Stimulated activated CD8-positive, alpha-beta memory T cell treated with anti-CD3 and anti-CD28 coated beads, Interleukin-4, amount 100 ng/mL, for 48 hours (primary cell): ENCODE measurements around the gene GGCT.

ENCODE experiments used
- DNase-seq: peaks from one replicate; pipeline ENCODE4 v3.0.0-alpha.2; 2020

The GGCT gene

GRCh38 chr7:30459591-30460245 is 44.9 kb downstream of the GGCT start:
- no peak for DNase-seq

DNA sequence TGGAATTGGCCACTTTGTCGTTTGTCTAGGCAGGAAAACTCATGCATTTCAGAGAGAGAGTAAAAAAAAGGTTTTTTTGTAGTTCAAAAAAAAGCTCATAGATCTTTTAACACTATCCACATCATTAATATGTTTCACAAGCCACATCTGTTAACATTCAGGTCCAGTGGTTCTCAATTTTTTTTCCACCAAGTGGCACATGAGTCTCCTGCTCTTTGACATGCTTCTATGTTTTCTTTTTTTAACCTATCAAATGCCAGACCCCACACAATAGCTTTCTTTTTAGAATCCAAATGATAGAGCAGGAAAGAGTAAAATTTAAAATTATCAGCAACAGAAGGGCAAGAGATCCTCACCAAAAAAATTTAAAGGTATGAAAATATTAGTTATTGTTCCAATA is 46.3 kb downstream of the GGCT start:
- no peak for DNase-seq

- no peak for DNase-seq
Measured at GRCh38 chr7:30453921-30454320, 50.7 kb downstream of the GGCT start.

DNA sequence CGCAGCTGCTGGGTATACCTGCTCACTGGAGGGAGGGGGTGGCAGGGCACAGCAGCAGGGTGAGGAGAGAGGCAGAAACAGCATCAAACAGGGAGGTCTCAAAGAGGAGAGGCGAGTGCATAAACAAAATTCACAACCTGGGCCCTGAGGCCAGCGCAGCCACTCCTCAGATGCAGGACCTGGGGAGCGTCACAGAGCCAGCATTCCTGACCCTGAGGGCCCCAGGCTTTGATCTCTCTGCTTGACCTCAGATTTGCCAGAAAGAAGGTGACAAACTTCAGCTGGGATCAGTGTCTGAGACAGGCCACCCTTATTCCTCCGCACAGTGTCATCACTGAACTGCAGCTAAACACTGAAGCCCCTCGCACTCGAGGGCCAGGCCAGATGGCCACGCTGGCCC is 51.6 kb downstream of the GGCT start:
- DNase-seq: no peak

- DNase-seq: no peak
Measured at GRCh38 chr7:30452280-30452930, 52.2 kb downstream of the GGCT start.

GRCh38 chr7:30451539-30452279 is 52.9 kb downstream of the GGCT start:
- no peak for DNase-seq

DNA sequence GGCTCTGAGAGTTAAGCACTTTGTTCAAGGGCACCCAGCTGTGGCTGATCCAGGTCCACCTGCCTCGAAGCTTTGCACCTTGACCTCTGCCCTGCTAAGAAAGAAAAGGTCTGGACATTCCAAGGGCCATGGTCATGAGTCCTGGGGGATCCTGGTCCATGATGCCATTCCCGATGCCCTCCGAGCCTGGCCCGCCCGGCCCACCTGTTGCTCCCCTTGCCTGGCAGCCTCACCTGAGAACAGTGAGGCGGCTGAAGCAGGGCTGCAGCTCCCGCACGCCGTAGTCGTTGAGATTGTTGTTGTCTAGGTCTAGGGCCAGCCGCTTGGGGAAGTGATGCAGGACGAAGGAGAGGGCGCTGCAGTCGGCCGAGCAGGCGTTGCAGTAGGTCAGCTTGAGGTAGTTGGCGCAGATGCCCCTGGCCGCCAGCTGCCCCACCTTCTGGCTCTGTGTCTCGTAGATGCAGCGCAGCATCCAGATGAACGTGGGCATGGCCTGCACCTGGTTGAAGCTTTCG is 53.6 kb downstream of the GGCT start:
- DNase-seq: no peak

DNA sequence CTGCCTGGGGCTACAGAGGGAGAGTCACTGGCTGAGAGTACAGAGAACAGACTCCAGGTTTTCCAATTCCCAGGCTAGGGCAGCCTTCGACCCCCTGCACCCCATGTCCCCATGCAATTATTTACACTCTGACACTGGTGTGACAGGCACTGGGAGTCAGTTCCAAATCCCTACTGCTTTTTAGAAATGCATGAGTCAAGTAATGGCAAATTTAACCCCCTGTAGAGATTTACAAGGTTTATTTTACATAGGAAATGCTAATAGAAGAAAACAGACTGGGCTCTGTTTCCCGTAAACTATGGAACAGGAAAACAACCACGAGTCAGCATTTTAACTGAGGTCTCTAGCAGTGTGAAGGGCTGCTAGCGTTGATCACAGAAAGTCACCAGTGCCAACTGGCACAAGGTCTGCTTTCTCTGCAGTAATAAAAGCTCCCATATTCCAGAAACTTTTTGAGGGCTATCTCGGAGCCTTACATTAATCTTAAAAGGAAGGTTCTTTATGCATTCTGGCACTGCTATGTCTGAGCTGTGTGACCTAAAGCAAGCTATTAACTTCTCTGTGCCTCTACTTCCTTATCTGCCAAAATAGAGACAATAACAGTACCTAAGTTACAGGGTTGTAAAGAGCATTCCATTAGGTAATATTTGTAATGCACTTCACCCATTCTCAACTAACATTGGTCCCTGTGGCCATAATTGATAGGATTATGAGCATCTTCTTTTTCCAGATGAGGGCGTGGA is 54.2 kb downstream of the GGCT start:
- DNase-seq: no peak

DNA sequence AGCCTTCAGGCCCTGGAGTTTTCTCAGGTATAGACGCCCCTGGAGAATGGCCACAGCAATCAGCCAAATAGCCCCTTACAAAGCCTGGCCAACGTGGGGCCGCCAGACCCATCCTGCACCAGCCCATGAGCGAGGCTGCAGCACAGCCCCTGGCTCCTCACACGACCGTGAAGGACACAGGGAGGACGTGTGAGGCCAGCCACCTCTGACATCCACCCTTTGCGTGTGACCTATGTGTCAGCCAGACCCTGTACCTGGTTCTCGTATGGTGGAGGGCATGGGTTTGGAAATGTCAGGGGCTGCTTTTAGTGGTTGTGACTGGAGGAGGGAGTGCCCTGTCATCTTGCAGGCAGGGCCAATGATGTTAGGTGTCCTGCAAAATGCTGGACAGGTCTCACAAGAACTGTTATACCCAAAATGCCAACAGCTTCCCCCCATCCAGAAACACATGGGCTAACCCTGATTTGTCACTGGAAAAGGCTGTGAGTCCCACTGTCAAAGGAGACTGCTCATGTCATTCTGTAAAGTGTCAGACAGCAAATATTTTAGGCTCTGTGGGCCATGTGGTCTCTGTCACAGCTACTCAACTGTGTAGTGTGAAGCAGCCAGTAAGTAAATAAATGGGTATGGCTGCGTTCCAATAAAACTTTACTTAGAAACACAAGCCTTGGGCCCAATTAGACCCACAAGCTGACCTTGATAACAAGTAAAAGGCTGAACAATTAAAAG is 56.0 kb downstream of the GGCT start:
- no peak for DNase-seq

DNA sequence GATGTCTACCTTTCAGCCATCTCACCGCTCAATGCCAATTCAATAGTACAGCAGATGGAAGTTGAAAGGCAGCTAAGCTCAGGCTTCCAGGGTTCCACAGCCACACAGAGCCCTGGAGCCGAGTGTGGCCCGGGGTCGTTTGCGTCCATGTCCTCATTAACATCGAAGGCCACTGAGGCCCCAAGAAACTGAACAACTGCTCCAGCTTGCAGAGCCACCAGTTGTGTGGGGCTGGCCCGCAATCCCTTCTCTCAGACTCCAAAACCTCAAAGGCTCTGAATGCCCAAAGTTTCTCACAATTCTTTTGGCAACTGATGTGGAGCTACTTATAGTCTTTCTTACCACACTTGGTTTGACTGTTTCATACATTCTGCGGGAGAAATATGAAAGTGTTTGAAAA is 57.2 kb downstream of the GGCT start:
- no peak for DNase-seq
